Endometrium (tissue), 2 donors: ENCODE measurements around the gene DCUN1D2.
A peak's percentile ranks its signal among the peaks of the same experiment; 100 is the strongest.
"Not testable (repeated sequence)": the region's sequence is repeated elsewhere in the genome, so short reads cannot be mapped to it uniquely, and the experiment has no call there.

Source experiments
- FAIRE-seq: peaks from 2 replicates; lab custom pipeline; 2012; peaks lifted over from hg19 to GRCh38; lab: Jason Lieb, UNC
- donor health status: control.
- donor health status: control.

Gene DCUN1D2

DNA sequence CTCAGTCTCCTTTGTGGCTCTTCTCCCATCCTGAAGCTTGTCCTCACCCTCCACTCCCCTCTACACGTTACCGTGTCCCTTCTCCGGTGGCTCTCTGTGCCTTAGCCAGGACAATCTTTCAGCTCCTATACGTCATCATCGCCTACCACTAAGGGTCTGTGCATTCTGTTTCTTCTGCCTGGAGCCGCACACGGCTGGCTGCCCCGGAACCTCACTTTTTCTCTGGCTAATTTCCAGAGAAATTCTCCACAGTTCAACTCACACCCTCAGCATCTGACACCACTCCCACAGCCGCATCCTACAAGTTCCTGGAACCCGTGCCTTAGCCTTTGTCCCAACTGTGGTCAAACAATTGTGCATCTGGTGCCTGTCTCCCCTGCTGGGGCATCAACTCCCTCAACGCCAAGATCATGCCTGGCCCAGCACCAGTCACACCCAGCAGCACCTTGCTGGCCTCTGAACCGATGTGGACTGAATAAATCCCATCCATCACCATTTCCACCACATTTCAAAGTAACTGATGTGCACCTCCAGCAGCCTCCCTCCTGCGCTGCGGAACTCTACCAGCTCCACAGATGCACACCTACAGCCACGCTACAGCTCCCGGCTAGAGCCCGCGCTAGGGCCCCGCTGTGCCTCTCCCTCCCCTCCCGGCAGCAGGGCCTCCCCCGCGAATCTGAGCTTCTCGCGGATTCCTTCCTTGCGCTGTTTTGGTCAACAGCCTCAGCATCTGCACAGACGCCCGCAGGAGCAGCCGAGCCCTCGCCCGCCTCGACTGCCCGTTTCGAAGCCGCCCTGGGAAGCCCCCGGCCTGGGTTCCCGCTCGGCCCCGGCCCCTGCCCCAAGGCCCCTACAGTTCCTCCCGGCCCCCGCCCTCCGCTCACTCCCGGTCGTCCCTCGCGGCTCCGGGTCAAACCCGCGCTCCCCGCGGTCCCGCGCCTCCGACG, 689 bp downstream of the DCUN1D2 start:
- no peak for FAIRE-seq

DNA sequence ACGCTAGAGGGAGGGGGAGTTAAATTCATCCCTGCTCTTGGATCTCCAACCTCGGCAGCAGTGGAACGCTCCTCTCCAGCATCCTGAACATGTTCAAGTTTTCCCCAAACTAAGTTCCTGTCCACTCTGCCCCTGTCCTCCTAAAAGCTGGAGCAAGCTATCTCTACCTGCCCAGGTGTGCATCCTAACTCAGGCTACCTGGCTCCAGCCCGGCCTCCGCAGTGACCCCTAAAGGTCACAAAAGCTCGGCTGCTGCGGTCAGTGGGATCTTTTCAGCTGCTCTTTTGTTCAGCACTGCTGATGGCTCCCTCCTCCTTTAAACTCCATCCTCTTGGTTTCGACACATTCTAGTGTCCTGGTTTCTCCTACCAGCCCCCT, 1.4 kb downstream of the DCUN1D2 start:
- FAIRE-seq, result no peak

DNA sequence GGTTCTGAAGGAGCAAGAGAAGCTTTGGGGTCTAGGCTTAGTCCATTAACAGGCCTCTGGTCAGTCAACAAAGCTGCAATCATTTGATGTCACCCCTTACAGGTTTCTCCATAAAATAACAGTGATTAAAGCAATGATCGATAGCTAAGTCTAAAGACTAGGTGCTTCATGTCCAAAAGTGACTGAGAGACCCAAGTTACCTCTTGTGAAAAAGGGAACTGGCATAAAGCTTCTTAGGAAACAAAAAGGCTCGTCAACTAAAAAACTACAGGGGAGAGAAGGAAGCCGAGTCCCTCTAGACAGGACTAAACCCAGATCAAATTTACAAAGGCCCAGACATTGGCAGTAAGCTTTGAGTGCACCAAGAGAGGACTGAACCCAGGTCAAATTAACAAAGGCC, 2.2 kb downstream of the DCUN1D2 start:
- no peak for FAIRE-seq

DNA sequence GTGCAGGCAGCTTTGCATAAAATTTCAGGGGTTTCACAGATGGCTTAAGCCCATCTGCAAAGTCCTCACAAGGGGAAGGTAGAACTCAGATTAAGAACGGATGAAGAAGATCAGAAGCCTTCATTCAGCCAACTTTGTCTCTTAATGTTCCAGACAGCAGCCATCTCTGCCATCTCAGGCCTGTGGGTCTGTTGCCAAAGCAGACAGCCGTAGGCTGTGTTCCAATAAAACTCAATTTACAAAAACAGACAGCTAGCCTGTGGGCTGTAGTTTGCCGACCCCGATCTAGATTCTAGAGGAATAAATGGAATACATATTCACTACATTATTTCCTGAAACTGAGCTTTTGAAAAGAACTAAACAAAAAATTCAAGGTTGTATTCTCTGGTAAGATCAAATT, 3.8 kb downstream of the DCUN1D2 start:
- no peak for FAIRE-seq

DNA sequence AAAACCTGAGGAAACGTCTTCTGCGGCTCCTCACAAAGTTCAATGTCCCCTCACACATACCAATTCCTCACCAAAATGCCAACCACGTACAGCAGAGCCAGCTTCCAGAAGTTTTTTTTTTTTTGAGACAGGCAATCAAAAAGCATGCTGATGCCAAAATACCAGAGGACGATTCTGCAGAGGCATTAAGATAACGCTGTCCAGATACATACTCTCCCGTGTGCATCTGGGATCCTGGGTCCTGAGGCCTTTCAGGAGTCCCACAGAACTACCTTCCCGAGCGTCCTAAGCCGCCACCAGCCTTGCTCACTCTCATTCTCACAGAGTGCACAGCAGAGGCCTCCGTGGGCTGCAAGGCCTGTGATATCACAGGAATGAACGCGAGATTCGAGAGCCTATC, 5.0 kb downstream of the DCUN1D2 start:
- FAIRE-seq, result no peak

DNA sequence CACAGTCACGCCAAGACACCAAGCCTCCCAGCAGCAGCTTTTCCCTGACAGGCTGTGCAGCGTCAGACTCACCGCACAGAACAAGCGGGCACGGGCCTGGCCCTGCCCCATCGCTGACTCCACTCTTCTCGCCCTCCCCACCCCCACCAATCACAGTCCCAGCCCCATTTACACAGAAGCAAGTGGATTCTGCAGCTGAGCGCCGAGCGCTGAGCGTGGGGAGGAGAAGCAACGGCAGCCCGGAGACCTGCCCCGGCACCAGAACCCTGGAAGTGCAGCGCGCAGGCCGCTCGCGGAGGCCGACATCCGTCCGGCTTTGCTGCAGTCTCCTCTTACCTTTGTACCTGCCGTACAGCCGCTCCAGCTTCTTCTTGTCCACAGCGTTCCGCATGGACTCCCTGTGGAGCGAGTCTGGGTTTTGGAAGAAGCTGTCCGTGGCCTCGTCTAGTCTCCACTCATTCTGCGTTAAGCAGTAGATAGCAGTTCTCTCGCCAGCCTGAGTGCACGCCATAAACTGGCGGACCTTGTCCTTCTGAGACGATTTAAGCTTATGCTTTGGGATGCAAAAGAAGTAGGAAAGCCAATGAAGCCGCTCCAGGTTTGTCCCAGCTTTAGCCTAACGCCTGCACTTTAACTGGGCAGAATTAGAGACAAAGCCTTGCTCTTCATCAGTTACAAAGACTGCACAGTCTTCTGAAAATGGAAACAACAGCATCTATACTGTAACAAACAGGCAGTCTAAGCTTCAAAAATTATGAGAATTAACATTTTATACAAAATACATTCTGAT, 6.8 kb downstream of the DCUN1D2 start:
- FAIRE-seq, result no peak

DNA sequence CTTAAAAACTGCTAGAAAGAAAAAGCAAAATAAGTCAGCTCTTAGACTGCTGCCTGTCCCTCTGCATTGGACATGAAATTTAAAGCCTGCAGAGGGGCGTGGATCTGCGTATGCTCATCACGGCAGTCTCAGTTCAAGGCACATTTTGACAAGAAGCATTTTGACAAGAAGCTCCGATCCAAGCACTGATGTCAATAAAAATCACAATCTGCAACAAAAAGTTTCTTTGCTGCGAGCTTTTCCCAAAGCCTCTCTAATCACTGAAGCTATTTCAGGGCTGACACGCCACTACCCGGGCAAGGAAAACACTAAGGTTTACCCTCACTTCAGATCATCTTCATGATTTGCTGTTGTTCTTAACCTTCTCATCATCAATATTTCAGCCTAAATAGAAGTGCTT, 7.4 kb downstream of the DCUN1D2 start:
- FAIRE-seq, result no peak

DNA sequence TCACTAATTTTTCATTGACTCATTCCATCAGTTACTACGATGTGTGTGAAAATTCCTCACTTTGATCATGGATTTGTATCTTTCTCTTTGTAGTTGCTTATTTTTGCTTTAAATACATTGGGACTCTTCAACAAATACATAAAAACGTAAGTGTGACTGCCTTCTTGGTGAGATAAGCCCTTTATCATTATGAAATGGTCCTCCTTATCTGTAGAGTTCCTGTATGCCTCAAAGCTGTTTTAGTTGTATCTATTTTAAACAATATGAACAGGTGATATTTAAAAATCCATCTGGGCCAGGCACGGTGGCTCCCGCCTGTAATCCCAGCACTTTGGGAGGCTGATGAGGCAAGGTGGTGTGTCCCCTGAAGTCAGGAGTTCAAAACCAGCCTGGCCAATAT, 11.3 kb downstream of the DCUN1D2 start:
- FAIRE-seq, result no peak

DNA sequence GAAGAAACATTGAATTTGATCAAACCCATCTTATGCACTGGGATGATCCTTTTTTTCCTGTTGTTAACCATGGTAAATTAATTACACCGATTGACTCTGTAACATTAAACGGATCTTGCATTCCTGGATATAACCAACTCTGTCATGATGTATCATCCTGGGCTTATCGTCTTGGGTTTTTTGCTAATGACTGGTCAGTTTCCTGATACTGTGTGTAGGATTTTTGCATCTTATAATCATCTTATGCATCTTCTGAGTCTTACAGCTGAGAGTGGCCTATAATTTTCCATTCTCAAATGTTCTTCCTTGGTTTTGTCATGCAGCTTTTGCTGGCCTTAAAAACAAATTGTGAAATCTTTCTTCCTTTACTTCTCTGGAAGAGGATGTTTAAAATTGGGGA, 12.8 kb downstream of the DCUN1D2 start:
- FAIRE-seq, result no peak

DNA sequence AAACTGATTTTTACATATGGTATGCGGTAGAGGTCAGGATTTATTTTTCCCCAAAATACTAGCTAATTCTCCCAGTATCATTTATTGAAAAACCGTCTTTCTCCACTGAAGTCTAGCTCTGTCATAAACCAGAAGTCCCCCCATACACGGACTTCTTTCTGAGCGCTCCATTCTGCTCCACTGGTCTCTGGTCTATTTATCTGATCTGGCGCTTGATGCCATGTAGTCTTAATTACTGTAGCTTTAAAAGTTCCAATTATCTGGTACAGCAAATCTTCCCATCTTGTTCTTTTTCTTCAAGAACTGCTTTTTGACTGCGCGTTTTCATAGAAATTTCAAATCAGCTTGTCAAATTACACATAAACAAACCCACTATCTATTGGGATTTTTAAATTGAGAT, 13.7 kb downstream of the DCUN1D2 start:
- FAIRE-seq, result no peak

DNA sequence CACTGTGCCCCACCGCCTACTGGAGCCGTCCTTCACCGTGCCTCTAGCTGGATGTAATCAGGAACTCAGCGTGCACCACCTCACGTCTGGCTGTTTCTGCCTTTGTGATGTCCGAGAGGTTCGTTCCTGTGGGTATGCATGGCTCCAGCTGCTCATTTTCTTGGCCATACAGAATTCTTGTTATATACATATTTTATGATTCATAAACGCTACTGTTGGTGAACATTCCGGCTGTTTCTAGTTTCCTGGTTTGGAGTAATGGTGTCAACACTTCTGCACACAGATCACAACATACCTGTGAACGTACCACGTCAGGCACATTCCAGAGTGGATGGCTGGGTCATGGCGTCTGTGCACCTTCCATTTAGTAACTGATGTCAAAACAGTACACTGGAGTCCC, 14.6 kb downstream of the DCUN1D2 start:
- FAIRE-seq, result no peak

DNA sequence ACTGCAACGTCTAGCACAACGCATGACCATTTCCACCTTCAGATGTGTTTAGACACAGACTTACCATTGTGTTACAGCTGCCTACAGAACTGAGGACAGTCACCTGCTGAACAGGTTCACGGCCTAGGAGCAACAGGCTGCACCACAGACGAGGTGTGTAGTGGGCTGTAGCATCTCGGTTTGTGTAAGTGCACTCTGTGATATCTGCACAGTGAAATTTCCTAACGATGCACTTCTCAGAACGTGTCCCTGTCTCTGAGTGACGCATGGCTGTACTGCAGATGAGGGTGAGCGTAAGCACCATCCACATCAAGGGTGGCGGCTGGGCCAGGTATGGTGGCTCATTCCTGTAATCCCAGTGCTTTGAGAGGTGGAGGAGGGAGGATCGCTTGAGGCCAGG, 15.2 kb downstream of the DCUN1D2 start:
- FAIRE-seq, result no peak

DNA sequence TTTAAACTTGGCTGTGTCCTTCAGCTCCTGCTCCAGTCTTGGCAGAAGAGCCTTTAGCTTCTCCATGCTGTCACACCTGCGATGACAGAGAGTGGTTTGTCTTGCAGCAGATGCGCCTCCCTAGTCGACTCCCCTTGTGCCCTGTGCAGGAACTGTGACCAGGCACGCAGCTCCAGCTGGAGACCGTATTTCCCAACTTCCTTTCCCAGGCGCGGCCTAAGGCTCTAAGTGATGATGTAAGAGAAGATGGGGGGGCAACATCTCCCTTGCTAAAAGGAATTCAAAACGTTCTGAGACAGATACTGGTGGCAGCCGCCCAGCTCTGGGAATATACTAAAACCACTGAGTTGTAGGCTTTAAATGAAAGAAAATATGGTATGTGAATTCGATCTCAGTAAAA, 16.3 kb downstream of the DCUN1D2 start:
- FAIRE-seq, result no peak

DNA sequence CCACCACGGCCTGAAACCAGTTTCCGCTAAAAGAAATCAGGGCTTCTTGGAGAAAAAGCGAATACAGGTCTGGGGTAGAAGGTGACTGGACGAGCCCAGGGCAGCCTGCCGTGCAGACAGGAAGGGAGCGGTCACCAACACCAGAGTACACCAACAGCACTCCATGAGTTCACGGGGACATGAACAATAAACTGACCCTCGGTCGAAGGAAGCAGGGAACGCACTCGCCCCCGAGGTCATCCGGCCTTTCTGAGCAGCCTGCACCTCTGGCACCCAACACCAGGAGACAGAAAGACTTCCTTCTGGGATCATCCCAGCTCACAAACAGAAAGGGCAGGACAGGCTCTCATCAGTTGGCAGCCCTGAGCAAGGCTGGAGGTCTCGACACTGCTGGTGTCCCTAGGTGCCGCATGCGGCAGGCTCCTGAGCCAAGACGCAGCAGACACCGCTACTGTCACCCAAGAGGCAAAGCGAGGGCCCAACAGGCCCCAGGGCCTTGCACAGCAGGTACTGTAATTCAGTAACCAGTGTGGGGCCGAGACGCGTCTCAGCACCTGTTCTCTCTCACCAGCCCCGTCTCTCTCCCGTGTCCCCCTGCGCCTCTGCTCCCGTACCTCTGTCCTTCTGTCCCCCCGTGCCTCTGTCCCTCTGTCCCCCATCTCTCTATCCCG, 18.0 kb downstream of the DCUN1D2 start:
- no peak for FAIRE-seq

DNA sequence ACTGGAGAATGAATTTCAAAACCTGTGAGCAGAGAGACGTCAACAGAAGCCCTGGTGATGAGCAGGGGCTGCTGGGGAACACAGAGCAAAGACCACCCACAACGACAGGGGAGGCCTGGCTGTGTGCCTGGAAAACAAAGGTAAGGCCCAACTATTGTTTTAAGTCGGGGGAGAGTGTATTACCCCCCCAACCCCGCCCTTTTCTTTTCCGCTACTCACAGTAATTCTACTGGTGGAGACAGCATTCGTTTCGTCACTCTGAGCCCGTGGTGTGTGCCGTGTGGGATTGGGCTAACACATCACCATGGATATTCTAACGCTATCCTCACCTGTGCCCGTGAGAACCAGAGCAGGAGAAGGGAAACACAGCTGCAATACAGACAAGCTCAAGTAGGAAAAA, 18.7 kb downstream of the DCUN1D2 start:
- no peak for FAIRE-seq

DNA sequence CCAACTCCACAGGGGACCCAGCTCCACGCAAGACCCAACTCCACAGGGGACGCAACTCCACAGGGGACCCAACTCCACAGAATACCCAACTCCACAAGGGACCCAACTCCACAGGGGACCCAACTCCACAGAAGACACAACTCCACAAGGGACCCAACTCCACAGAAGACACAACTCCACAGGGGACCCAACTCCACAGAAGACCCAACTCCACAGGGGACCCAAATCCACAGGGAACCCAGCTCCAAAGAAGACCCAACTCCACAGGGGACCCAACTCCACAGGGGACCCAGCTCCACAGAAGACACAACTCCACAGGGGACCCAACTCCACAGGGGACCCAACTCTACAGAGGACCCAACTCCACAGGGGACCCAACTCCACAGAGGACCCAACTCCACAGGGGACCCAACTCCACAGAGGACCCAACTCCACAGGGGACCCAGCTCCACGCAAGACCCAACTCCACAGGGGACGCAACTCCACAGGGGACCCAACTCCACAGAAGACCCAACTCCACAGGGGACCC, 19.8 kb downstream of the DCUN1D2 start:
- FAIRE-seq, result not testable (repeated sequence)

DNA sequence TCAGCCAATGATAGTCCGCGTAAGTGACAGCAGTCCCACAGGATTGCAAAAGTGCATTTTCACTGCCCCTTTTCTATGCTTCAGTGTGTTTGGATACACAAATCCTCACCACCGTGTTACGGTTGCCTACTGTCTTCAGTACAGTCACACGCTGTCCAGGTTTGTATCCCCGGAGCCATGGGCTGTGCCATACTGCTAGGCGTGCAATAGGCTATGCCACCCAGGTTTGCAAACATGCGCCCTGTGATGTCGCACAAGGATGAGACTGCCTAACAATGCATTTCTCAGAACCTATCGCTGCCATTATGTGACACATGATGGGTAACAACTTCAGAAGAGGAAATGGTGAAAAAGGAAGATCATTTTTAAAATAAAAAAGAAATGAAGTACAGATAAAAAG, 20.4 kb downstream of the DCUN1D2 start:
- FAIRE-seq, result no peak

DNA sequence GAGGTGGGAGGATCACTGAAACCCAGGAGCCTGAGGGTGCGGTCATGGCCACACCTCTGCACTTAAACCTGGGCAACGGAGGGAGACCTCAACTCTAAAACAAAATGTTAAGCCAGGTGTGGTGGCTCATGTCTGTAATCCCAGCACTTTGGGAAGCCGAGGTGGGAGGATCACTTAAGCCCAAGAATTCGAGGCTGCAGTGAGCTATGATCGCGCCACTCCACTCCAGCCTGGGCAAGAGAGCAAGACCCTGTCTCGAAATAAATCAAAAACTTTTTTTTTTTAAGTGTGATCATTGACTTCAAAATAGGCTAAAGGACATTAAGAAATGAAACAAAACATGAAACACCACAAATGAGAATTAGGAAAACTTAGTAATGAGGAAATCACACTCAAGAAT, 20.9 kb downstream of the DCUN1D2 start:
- no peak for FAIRE-seq

DNA sequence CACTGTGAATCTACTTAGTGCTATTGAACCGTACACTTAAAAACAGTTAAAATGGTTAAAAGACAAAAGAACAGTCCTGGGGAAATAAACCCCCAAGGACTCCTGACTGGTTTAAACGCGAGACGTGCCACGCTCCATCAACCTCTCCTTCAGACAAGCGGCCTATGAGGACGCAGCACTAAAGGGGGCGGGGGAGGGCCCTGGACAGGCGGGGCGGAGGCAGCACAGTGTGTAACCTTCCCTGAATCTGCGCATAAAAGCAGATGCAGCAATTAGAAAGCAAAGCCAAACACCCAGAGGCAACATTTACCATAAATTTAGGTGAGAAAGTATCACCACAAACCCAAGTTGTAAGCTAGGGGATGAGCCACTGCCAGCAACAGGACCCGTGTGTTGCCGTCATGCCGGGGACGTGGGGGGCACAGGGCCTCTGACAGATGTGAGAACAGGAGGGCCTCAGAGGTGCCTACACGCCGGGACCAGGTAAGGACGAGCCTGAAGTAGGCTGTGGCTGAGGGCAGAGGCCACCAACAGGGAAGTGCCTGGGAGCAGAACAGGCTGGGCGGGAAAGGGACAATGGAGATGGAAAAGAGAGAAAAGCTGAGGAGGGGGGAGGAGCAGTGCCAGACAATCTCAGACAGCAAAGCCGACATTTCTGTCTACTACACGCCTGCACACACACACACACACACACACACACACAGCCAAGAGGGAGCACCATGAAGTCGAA, 21.9 kb downstream of the DCUN1D2 start:
- FAIRE-seq, result no peak

DNA sequence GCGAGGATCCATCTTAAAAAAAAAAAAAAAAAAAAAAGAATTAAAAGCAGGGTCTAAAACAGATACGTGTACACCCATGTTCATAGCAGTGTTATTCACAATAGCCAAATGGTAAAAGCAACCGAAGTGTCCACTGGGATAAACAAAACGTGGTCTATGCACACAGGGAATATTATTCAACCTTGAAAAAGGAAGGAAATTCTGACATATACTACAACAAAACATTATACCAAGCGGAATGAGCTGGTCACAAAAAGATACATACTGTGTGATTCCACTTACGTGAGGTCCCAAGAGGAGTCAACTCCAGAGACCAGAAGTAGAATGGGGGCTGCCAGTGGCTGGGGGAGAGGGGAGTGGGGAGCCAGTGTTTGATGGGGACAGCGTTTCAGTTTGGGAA, 22.5 kb downstream of the DCUN1D2 start:
- no peak for FAIRE-seq

DNA sequence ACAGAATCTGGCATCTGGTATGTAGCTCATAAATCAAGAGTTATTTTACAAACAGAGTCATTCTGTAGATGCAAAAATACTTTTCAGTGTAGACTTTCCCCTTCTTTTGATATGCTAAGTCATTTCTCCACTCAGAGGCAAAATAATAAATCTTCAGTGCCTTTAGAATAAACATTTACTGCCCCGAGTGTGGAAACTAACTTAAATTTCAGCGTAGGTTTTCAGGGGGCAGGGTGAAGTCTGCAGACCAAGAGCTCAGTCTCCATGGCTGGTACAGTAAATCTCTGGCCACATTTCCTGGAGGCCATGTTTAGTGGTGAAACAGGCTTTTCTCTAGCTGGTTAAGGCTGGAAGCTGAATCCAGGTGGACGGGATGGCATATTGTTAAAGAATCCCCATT, 24.1 kb downstream of the DCUN1D2 start:
- peak; percentile 4 for FAIRE-seq

DNA sequence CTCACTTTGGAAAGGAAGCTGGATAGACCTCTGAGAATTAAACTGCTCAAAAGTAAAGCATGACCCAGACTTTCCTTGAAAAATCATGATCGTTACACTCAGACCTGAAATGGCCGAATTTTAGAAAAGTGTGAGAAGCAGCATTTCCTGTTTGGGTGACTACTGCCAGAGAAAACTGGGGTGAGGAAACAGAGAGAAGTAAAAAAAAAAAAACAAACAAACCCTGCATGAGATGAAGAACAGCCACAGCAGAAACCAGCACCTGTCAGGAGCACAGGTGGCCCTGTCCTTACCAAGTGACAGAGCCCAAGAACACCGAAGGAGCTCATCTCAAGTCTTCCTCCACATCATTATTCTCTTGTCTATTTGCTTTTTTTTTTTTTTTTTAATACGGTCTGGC, 25.2 kb downstream of the DCUN1D2 start:
- no peak for FAIRE-seq
